Activated naive CD4-positive, alpha-beta T cell treated with anti-CD3 and anti-CD28 coated beads, Interleukin-2, amount 50 U/mL, for 24 hours (primary cell): ENCODE data around the gene CD207.
A peak's percentile ranks its signal among the peaks of the same experiment; 100 is the strongest.

Experiments
- H3K27ac Mint-ChIP-seq: one replicate; pipeline ENCODE4 v1.8.0; 2021; ENCODE audit warnings: mild to moderate bottlenecking, mixed read lengths
- H3K27me3 Mint-ChIP-seq: one replicate; pipeline ENCODE4 v1.8.0; 2021; ENCODE audit warnings: mixed read lengths
- H3K36me3 Mint-ChIP-seq: one replicate; pipeline ENCODE4 v1.8.0; 2021; ENCODE audit warnings: mixed read lengths
- H3K4me1 Mint-ChIP-seq: one replicate; pipeline ENCODE4 v1.8.0; 2021; ENCODE audit warnings: mixed read lengths
- H3K4me3 Mint-ChIP-seq: one replicate; pipeline ENCODE4 v1.8.0; 2021; ENCODE audit warnings: mild to moderate bottlenecking, mixed read lengths
- H3K9me3 Mint-ChIP-seq: one replicate; pipeline ENCODE4 v1.8.0; 2021; ENCODE audit warnings: mixed read lengths

Gene CD207

GRCh38 chr2:70834881-70835280 is 735 bp downstream of the CD207 start:
- Mint-ChIP-seq H3K36me3 (no peaks in the 10 kb centered on the region), H3K27me3 (no peaks in the 10 kb centered on the region), H3K9me3 (no peaks in the 10 kb centered on the region), H3K4me1 (no peaks in the 10 kb centered on the region), H3K4me3 (no peak overlapping the region), H3K27ac (no peak overlapping the region)

- Mint-ChIP-seq H3K27me3 (no peaks in the 10 kb centered on the region), H3K27ac (no peak overlapping the region), H3K4me3 (no peak overlapping the region), H3K4me1 (no peaks in the 10 kb centered on the region), H3K9me3 (no peaks in the 10 kb centered on the region), H3K36me3 (no peaks in the 10 kb centered on the region)
Measured at GRCh38 chr2:70834106-70834505, 1.5 kb downstream of the CD207 start.

GRCh38 chr2:70833246-70833645 is 2.4 kb downstream of the CD207 start:
- H3K36me3 Mint-ChIP-seq, result no peaks in the 10 kb centered on the region
- H3K9me3 Mint-ChIP-seq, result no peaks in the 10 kb centered on the region
- H3K4me3 Mint-ChIP-seq, result no peak overlapping the region
- H3K4me1 Mint-ChIP-seq, result no peaks in the 10 kb centered on the region
- no peak overlapping the region for H3K27ac Mint-ChIP-seq
- H3K27me3 Mint-ChIP-seq, result peaks cover 1% of the 10 kb centered on the region

GRCh38 chr2:70832386-70832785 is 3.2 kb downstream of the CD207 start:
- Mint-ChIP-seq H3K4me3 (no peak overlapping the region), H3K27ac (no peak overlapping the region), H3K4me1 (peaks cover 3% of the 10 kb centered on the region), H3K36me3 (no peaks in the 10 kb centered on the region), H3K27me3 (peaks cover 1% of the 10 kb centered on the region), H3K9me3 (no peaks in the 10 kb centered on the region)

GRCh38 chr2:70831861-70832260 is 3.8 kb downstream of the CD207 start:
- H3K27me3 Mint-ChIP-seq, result peaks cover 1% of the 10 kb centered on the region
- H3K9me3 Mint-ChIP-seq, result no peaks in the 10 kb centered on the region
- H3K4me1 Mint-ChIP-seq, result peaks cover 8% of the 10 kb centered on the region
- H3K27ac Mint-ChIP-seq, result no peak overlapping the region
- H3K4me3 Mint-ChIP-seq, result no peak overlapping the region
- no peaks in the 10 kb centered on the region for H3K36me3 Mint-ChIP-seq

GRCh38 chr2:70830366-70830765 is 5.2 kb downstream of the CD207 start:
- Mint-ChIP-seq H3K4me3 (no peak overlapping the region), H3K27ac (no peak overlapping the region), H3K4me1 (peaks cover 15% of the 10 kb centered on the region), H3K36me3 (no peaks in the 10 kb centered on the region), H3K9me3 (no peaks in the 10 kb centered on the region), H3K27me3 (peaks cover 1% of the 10 kb centered on the region)

- H3K27me3 Mint-ChIP-seq, result peaks cover 1% of the 10 kb centered on the region
- no peak overlapping the region for H3K4me3 Mint-ChIP-seq
- H3K4me1 Mint-ChIP-seq, result peaks cover 15% of the 10 kb centered on the region
- no peak overlapping the region for H3K27ac Mint-ChIP-seq
- H3K36me3 Mint-ChIP-seq, result no peaks in the 10 kb centered on the region
- H3K9me3 Mint-ChIP-seq, result no peaks in the 10 kb centered on the region
Measured at GRCh38 chr2:70829916-70830315, 5.7 kb downstream of the CD207 start.

- peaks cover 1% of the 10 kb centered on the region for H3K27me3 Mint-ChIP-seq
- no peaks in the 10 kb centered on the region for H3K9me3 Mint-ChIP-seq
- no peak overlapping the region for H3K4me3 Mint-ChIP-seq
- peak overlapping the region; percentile 71 for H3K27ac Mint-ChIP-seq
- no peaks in the 10 kb centered on the region for H3K36me3 Mint-ChIP-seq
- peaks cover 15% of the 10 kb centered on the region for H3K4me1 Mint-ChIP-seq
Measured at GRCh38 chr2:70828914-70829824, 6.4 kb downstream of the CD207 start.

- Mint-ChIP-seq H3K9me3 (no peaks in the 10 kb centered on the region), H3K4me1 (peaks cover 15% of the 10 kb centered on the region), H3K27me3 (peaks cover 1% of the 10 kb centered on the region), H3K36me3 (no peaks in the 10 kb centered on the region), H3K4me3 (no peak overlapping the region), H3K27ac (no peak overlapping the region)
Measured at GRCh38 chr2:70828115-70828514, 7.5 kb downstream of the CD207 start.

GRCh38 chr2:70827388-70827787 is 8.2 kb downstream of the CD207 start:
- no peaks in the 10 kb centered on the region for H3K36me3 Mint-ChIP-seq
- H3K4me1 Mint-ChIP-seq, result peaks cover 15% of the 10 kb centered on the region
- H3K27ac Mint-ChIP-seq, result peak overlapping the region; percentile 53
- H3K27me3 Mint-ChIP-seq, result peaks cover 1% of the 10 kb centered on the region
- no peaks in the 10 kb centered on the region for H3K9me3 Mint-ChIP-seq
- H3K4me3 Mint-ChIP-seq, result no peak overlapping the region

GRCh38 chr2:70826696-70827350 is 8.8 kb downstream of the CD207 start:
- Mint-ChIP-seq H3K36me3 (no peaks in the 10 kb centered on the region), H3K4me3 (no peak overlapping the region), H3K27ac (peak overlapping the region; percentile 53), H3K4me1 (peaks cover 15% of the 10 kb centered on the region), H3K27me3 (peaks cover 1% of the 10 kb centered on the region), H3K9me3 (no peaks in the 10 kb centered on the region)

- H3K27ac Mint-ChIP-seq, result no peak overlapping the region
- H3K27me3 Mint-ChIP-seq, result no peaks in the 10 kb centered on the region
- no peaks in the 10 kb centered on the region for H3K9me3 Mint-ChIP-seq
- peaks cover 15% of the 10 kb centered on the region for H3K4me1 Mint-ChIP-seq
- no peaks in the 10 kb centered on the region for H3K36me3 Mint-ChIP-seq
- no peak overlapping the region for H3K4me3 Mint-ChIP-seq
Measured at GRCh38 chr2:70823249-70823648, 12.4 kb downstream of the CD207 start.

- H3K36me3 Mint-ChIP-seq, result no peaks in the 10 kb centered on the region
- H3K27ac Mint-ChIP-seq, result no peak overlapping the region
- H3K27me3 Mint-ChIP-seq, result no peaks in the 10 kb centered on the region
- H3K4me1 Mint-ChIP-seq, result peaks cover 15% of the 10 kb centered on the region
- H3K4me3 Mint-ChIP-seq, result no peak overlapping the region
- no peaks in the 10 kb centered on the region for H3K9me3 Mint-ChIP-seq
Measured at GRCh38 chr2:70822843-70823242, 12.8 kb downstream of the CD207 start.

- no peak within 1 kb of the TSS for H3K27ac Mint-ChIP-seq
- no peaks in the 10 kb centered on the region for H3K27me3 Mint-ChIP-seq
- H3K4me3 Mint-ChIP-seq, result no peak within 1 kb of the TSS
- no peaks in the 10 kb centered on the region for H3K9me3 Mint-ChIP-seq
- H3K4me1 Mint-ChIP-seq, result no peaks in the 10 kb centered on the region
- H3K36me3 Mint-ChIP-seq, result no peaks in the 10 kb centered on the region
Measured at GRCh38 chr2:70820499-70820898, 15.1 kb downstream of the CD207 start, which contains the start of gene CLEC4F. TSS of gene CLEC4F (minus strand) at chr2:70820599. CDS start at chr2:70820523, 76 bp downstream.

- Mint-ChIP-seq H3K4me3 (no peak overlapping the region), H3K36me3 (no peaks in the 10 kb centered on the region), H3K9me3 (no peaks in the 10 kb centered on the region), H3K4me1 (no peaks in the 10 kb centered on the region), H3K27ac (no peak overlapping the region), H3K27me3 (no peaks in the 10 kb centered on the region)
Measured at GRCh38 chr2:70817284-70817954, 18.2 kb downstream of the CD207 start.

GRCh38 chr2:70816726-70817125 is 18.9 kb downstream of the CD207 start:
- Mint-ChIP-seq H3K27ac (no peak overlapping the region), H3K27me3 (no peaks in the 10 kb centered on the region), H3K9me3 (no peaks in the 10 kb centered on the region), H3K4me1 (no peaks in the 10 kb centered on the region), H3K4me3 (no peak overlapping the region), H3K36me3 (no peaks in the 10 kb centered on the region)
